GM18870 (cell line): ENCODE measurements around the gene TCEAL6.
"Not testable (repeated sequence)": the region's sequence is repeated elsewhere in the genome, so short reads cannot be mapped to it uniquely, and the experiment has no call there.

Experiments used
- ATAC-seq: cut with Tn5 transposase; IDR thresholded peaks from one replicate; pipeline ENCODE4 v1.9.1; 2021; ENCODE audit warnings: moderate library complexity; ENCODE audit not compliant: unreplicated experiment

The TCEAL6 gene

DNA sequence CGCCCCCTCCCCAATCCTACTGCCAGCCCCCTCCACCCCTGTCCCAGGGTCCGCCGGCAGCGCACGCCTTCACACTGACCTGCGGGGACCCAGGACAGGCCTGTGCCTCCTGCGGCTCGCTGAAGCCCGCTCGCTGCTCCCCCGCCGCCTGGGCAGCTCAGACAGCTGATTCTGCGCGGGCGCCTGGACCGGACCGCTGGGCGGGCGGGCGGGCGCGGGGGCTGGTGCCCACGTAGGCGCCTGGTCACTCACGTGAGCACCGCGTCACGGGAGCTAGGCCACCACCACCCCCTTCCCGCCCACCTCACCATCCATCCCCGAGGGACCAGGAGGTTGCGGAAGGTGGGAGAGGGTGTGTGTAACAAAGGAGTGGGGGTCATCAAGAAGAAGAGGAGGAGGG, at the start of gene TCEAL6:
Gene TCEAL6, minus strand, starts transcription at position 208 of the 400 bp plus-strand sequence.
- ATAC-seq: not testable (repeated sequence)

DNA sequence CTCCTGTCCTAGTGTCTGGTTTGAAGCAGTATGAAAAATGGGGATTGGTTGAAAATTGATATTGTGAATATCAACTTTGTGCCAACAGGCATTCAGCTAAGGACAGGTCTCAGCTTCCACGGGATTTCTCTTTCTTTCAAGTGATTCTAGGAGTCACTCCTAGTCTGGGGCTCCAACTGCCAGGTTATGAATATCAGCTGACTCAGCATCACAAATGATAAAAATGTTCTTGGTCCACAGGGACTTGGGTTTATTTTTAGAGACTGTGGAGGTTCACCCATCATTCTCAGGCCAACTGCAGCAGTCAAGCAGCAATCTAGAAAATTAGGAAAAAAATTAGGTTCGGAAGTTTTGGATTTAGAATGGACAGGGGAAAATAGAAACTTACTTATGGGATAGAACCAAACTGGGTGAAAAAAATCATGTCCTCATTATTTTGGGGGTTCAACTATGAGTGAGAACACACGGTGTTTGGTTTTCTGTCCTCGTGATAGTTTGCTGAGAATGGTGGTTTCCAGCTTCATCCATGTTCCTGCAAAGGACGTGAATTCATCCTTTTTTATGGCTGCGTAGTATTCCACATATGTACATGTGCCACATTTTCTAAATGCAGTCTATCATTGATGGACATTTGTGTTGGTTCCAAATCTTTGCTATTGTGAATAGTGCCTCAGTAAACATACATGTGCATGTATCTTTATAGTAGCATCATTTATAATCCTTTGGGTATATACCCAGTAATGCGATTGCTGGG, 43.9 kb upstream of the TCEAL6 start:
- ATAC-seq: no peak

DNA sequence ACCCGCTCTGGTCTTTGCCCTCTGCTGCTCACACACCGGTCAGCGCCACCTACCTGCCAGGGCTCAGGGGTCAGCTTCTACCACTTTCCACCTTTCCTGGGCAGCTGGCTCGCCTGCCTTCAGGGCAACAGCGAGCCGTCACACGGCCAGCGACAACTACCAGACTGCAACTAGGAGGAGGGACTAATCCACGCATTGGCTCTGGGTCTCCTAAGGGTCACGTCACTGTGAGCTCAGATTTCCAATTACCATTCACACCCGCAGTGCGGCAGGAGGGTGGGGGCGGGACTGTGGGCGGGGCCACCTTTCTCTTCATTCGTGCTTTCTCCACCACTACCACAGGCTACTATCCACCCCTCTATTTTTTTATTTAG, 13.5 kb upstream of the TCEAL6 start, which contains the start of gene BEX5:
Gene BEX5, minus strand, starts transcription at position 172 of the 374 bp plus-strand sequence. CDS start 1,712 bp downstream, outside the sequence.
- peak; percentile 98 for ATAC-seq

DNA sequence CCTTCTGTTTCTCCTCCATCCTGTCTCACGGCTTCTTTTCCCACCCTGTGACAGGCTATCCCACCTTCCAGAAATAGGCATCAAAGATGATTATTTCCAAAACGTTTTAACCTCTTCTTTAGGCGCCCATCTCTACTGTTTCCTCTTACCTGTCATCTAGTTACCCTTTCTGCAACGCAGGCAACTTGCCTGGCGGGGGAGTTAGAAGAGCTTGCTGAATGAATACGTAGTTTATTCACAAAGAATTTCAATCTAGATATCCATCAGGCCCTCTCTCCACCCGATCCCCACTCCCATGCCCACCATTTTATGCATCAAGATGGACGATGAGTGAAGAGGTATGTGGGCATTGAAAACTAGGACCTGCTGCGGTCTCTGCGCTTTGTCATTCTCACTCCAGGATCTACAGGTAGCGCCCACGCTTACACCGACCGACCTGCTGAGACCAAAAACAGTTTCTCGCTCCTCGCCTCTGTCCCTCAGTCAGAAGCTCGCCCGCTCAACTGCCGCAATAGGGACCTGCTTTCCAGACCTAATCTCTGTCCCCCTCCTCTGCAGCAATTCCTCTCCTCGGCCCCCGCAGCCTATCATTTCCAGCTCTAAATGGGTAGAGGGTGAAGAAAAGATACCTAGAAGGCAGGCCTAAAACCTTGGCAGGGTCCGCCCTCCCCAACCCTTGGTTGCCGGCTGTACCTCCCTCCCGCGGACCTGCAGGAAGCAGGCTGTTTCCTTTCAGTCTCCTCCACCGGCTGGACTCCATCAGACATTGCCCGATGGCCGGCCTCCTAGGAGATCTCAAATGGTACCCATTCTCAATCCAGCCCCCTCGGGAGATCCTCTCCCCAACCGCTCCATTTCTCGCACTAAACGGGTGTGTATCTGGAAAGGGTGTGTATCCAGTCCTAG, 12.9 kb upstream of the TCEAL6 start:
- peak; percentile 36 for ATAC-seq

GRCh38 chrX:102154218-102154860, 12.1 kb upstream of the TCEAL6 start:
- ATAC-seq: no peak

DNA sequence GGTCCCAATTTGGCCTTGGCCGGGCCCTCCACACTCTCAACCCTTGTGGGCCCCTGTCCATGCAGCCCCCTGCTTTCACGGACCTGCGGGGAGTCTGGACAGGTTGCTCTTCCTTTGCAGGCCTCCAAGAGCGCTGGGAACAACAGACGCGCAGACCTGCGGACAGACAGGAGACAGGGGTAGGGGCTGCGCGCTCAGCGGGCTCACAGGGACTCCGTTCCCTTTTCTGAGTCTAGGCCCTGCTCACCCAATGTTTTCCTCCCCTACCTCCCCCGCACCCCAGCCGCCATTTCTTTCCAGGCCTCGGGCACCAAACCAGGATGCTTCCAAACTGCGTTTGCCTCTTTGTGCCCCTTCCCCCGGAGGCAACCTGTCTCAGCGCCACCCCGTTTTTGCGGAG, 650 bp downstream of the TCEAL6 start:
- ATAC-seq: not testable (repeated sequence)

GRCh38 chrX:102140876-102141275, 1.4 kb downstream of the TCEAL6 start:
- ATAC-seq: not testable (repeated sequence)

GRCh38 chrX:102138064-102138463, 4.2 kb downstream of the TCEAL6 start:
- ATAC-seq: no peak

DNA sequence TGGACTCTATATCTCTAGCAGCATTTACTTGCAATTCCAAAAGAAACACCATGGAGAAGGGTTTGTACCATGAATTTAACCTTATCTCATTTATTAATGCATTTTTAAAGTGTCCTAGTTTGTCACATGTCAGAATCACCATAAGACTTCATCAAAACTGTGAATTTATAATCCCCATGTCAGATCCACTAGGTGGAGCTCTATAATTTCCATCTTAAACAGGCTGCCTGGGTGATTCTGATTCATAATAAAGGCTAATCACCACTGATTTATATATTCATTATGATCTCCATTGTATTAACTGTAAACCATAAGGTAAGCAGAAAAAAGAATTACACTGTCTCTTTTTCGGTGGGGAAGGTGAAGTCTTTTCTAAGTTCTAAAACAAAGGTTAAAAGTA, 12.8 kb downstream of the TCEAL6 start:
- ATAC-seq: no peak

DNA sequence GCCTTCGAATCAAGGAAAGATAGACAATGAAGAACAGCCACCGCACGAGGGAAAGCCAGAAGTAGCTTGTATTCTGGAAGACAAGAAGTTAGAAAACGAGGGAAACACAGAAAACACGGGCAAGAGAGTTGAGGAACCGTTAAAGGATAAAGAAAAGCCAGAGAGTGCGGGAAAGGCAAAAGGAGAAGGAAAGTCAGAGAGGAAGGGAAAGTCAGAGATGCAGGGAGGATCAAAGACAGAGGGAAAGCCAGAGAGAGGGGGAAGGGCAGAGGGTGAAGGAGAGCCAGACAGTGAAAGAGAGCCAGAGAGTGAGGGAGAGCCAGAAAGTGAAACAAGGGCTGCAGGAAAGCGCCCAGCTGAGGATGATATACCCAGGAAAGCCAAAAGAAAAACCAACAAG, 15.4 kb downstream of the TCEAL6 start:
- ATAC-seq: no peak

DNA sequence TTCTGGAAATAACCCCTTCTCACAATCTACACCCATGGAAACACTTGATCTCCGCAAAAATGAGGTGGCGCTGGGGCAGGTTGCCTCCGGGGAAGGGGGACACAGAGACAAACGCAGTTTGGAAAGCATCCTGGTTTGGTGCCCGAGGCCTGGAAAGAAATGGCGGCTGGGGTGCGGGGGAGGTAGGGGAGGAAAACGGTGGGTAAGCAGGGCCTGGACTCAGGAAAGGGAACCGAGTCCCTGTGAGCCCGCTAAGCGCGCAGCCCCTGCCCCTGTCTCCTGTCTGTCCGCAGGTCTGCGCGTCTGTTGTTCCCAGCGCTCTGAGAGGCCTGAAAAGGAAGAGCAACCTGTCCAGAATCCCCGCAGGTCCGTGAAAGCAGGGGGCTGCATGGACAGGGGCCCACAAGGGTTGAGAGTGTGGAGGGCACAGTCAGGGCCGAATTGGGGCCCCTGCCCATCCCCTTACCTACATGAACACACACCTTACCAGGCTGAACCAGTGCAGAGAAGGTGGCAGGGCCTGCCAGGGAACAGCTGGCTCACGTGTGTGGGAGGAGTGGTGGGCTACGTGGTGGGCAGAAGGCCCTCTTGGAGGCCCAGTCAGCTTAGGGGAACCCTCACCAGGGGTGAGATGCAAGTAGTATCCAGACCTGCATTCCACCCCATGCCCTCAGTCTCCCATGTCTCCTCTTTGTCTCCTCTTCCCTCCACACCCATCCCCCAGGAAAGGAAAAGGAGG, 16.0 kb downstream of the TCEAL6 start:
- not testable (repeated sequence) for ATAC-seq

DNA sequence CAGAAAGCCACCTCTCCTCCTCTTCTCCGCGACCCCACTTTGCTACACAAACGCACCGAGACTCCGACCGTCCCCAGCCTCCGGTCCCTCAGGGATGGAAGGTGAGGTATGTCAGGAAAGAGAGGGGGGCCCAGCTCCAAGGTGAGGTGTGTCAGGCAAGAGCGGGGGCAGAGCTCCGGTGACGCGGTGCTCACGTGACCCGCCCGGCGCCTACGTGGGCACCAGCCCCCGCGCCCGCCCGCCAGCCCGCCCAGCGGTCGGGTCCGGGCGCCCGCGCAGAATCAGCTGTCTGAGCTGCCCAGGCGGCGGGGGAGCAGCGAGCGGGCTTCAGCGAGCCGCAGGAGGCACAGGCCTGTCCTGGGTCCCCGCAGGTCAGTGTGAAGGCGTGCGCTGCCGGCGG, 16.8 kb downstream of the TCEAL6 start, which contains the start of gene TCEAL2:
Gene TCEAL2, plus strand, starts transcription at position 244 of the 400 bp plus-strand sequence. CDS start 1,152 bp downstream, outside the sequence.
- ATAC-seq: not testable (repeated sequence)

GRCh38 chrX:102125014-102125413, 17.3 kb downstream of the TCEAL6 start:
- not testable (repeated sequence) for ATAC-seq

DNA sequence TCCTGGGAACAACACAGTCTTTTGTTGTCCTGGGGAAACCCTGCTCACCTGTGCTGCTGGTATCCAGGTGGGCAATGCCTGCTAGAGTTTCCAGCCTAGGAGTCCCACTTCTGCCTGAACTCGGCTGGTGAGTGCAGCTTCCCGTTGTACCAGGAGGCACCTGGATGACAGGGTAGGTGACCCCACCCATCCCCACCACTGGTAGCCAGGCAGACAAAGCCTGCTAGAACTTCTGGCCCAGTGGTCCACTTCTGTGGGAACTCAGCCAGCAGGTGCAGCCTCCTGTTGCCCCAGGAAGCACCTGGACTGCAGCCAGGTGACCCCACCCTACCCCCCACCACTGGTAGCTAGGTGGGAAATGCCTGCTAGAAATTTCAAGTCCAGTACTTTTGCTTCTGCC, 26.5 kb downstream of the TCEAL6 start:
- ATAC-seq: no peak

- no peak for ATAC-seq
These were observed 28.9 kb downstream of the TCEAL6 start for GRCh38 chrX:102113367-102113766.
